Fibroblast of villous mesenchyme (primary cell): ENCODE results near the gene SORCS2. TPM values are rescaled to one million over a fixed set of nuclear protein-coding genes. Genes with fewer than 3 reads are reported as not detected.

ENCODE experiments used
- DNase-seq: peaks from one replicate; pipeline ENCODE4 v3.0.0-alpha.2; 2010; ENCODE audit warnings: low read depth
- H3K4me3 ChIP-seq: 2 replicates; pipeline ENCODE4 v1.5.1; 2011; ENCODE audit warnings: low read depth, mild to moderate bottlenecking, low read length
- CTCF ChIP-seq: IDR thresholded peaks from 2 replicates; pipeline ENCODE4 v1.5.1; 2012; ENCODE audit warnings: low read depth, mild to moderate bottlenecking, low read length; ENCODE audit not compliant: insufficient read depth
- total RNA-seq: library from RNA; depleted of rRNA; stranded (reverse); fragments of >200 nt; gene quantifications from 2 replicates; pipeline ENCODE4 v1.2.3, GENCODE V29; 2012

Gene SORCS2
- total RNA-seq, 1 donor, result under 0.01 TPM

GRCh38 chr4:7366180-7366945 lies 174.0 kb downstream of the SORCS2 start:
- DNase-seq, result no peak
- no peak overlapping the region for H3K4me3 ChIP-seq
- TF ChIP-seq CTCF, result no peak

- DNase-seq, result no peak
Measured at GRCh38 chr4:7366954-7367353, 174.6 kb downstream of the SORCS2 start.

GRCh38 chr4:7367406-7367805 lies 175.1 kb downstream of the SORCS2 start:
- DNase-seq, result no peak
- TF ChIP-seq CTCF, result no peak
- no peak overlapping the region for H3K4me3 ChIP-seq

More at GRCh38 chr4:7366954-7367353, 174.6 kb downstream of the SORCS2 start:
- TF ChIP-seq CTCF, result no peak
- no peak overlapping the region for H3K4me3 ChIP-seq

GRCh38 chr4:7367864-7368277 lies 175.5 kb downstream of the SORCS2 start:
- DNase-seq, result no peak
- no peak overlapping the region for H3K4me3 ChIP-seq
- TF ChIP-seq CTCF, result no peak

GRCh38 chr4:7368296-7368695 lies 176.0 kb downstream of the SORCS2 start:
- no peak for DNase-seq
- H3K4me3 ChIP-seq, result no peak overlapping the region
- TF ChIP-seq CTCF, result no peak

- no peak for DNase-seq
- H3K4me3 ChIP-seq, result no peak overlapping the region
- TF ChIP-seq CTCF, result no peak
Measured at GRCh38 chr4:7369511-7369910, 177.2 kb downstream of the SORCS2 start.

GRCh38 chr4:7370038-7370437 lies 177.7 kb downstream of the SORCS2 start:
- no peak for TF ChIP-seq CTCF
- DNase-seq, result no peak
- H3K4me3 ChIP-seq, result no peak overlapping the region
